Sigmoid colon (tissue), 4 donors: ENCODE measurements around the gene ELFN1.

ENCODE experiments used
- POLR2AphosphoS5 ChIP-seq, 4 donors: sonication (generic); formaldehyde crosslinking; IDR thresholded peaks; one replicate each; pipeline ENCODE4 v1.6.1; 2017; ENCODE audit warnings: antibody characterized with exemption in 4 of 4
- TF ChIP-seq, protein P1 (sequence below), 4 experiments: fragments of 450-650 bp in 3 of 4; fragments of 200-600 bp in 1 of 4; IDR thresholded peaks; one replicate each; pipeline ENCODE4 v1.5.1; 2016 to 2019; ENCODE audit warnings: antibody characterized with exemption in 4 of 4, mild to moderate bottlenecking in 3 of 4, moderate library complexity in 2 of 4

GRCh38 chr7:1645476-1645875 is 24.6 kb upstream of the ELFN1 start:
- TF ChIP-seq, protein P1, sequence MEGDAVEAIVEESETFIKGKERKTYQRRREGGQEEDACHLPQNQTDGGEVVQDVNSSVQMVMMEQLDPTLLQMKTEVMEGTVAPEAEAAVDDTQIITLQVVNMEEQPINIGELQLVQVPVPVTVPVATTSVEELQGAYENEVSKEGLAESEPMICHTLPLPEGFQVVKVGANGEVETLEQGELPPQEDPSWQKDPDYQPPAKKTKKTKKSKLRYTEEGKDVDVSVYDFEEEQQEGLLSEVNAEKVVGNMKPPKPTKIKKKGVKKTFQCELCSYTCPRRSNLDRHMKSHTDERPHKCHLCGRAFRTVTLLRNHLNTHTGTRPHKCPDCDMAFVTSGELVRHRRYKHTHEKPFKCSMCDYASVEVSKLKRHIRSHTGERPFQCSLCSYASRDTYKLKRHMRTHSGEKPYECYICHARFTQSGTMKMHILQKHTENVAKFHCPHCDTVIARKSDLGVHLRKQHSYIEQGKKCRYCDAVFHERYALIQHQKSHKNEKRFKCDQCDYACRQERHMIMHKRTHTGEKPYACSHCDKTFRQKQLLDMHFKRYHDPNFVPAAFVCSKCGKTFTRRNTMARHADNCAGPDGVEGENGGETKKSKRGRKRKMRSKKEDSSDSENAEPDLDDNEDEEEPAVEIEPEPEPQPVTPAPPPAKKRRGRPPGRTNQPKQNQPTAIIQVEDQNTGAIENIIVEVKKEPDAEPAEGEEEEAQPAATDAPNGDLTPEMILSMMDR (IDR thresholded peaks at IDR 0.05), result no peak
- TF ChIP-seq POLR2AphosphoS5 (IDR thresholded peaks at IDR 0.05), result no peak
